GM18519 (cell line): ENCODE data around the gene HPD.
A peak's percentile ranks its signal among the peaks of the same experiment; 100 is the strongest.

ENCODE experiments used
- ATAC-seq: cut with Tn5 transposase; IDR thresholded peaks from one replicate; pipeline ENCODE4 v1.9.1; 2021; ENCODE audit warnings: mild to moderate bottlenecking, moderate library complexity; ENCODE audit not compliant: unreplicated experiment, low FRiP score

The HPD gene

DNA sequence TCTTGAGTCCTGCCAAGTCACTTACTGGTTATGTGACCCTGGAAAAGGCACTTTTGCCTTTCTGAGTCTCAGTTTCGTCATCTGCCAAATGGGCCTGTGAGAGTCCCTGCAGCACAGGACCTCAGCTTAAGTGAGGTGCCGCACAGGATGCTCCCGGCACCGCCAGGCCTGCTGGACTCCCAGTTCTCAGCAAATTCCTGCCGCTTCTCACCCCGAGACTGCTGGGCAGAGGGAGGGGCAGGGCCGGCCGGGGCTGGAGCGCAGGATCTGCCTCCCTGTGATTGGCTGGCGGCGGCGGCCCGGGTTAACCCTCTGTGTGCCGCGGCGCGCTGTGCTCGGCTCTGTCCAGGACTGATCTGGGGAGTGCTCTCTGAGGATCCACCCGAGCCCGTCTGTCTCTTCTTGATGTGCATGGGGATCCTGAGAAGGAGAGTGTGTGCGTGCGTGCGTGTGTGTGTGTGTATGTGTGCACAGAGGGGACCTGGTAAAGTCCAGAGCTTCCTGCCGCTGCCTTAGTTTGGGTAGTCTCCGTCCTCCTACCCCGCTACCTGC lies 46.3 kb downstream of the HPD start:
- no peak for ATAC-seq

DNA sequence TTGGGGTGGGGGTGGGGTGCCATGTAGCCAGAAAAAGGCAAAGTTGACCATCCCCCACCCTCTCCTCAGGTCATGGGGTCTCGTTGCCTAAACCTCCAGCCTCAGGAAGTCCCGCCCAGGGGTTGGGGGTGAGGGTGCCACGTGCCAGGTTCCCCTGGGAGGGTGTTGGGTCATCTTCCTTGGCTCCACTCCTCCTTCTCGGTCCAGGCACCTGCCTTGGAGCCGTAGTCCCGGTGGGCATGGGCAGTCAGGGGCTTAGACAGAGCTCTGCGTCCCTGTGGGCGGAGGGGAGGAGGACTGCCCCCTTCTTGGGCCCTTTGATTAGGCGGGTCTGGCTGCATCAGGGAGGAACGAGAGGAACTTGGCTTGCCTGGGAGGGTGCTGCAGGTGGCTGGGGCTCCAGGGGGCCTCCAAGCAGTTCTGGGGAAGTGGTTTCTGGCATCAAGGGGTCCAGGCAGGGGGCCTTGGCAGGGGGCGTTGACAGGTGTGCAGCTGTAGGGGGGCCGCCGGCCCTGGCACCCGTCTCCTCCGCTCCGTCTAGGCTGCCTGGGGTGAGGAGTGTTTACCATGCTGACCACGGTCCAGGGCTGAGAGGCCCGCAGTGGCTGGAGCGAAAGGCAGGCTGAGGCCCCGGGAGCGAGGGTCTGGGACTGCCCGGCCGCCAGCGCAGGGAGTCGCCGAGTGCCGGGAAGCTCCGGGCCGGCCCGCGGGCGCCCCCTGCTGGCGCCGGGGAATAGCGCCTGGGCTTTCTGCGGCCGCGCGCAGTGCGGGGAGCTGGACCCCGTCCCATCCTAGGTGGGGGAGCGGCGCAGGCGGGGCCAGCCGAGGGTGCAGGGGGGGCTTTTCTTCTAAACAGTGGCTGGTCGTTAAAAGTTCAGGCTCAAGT lies 47.0 kb downstream of the HPD start:
- no peak for ATAC-seq

DNA sequence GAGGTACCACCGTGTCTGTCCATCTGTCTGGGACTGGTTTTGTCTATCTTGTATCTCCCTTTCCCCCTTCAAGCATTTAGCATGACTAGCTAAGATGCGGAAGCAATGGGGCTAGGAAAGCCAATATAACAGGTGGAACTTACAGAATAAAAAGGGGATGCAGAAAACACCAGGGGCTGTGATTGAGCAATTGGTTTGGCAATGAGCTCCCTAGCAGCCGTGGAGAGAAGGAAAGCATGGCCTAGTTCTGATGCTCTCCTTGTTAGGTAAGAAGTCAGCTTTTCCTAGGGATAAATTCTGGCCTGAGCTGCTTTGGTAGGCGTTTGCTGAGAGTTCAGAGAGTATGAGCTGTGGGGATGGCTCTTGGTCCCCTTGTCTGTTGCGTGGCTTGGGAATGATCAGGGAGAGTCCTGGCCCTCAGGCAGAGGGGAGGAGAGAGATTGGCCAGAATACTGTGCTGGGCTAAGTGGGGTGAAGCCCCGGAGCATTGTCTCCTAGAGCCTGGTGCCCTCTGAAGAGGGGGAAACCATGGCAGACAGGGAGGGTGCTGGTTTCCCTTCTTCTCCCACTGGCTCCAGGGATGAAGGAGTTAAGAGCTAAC lies 47.7 kb downstream of the HPD start:
- ATAC-seq: no peak

DNA sequence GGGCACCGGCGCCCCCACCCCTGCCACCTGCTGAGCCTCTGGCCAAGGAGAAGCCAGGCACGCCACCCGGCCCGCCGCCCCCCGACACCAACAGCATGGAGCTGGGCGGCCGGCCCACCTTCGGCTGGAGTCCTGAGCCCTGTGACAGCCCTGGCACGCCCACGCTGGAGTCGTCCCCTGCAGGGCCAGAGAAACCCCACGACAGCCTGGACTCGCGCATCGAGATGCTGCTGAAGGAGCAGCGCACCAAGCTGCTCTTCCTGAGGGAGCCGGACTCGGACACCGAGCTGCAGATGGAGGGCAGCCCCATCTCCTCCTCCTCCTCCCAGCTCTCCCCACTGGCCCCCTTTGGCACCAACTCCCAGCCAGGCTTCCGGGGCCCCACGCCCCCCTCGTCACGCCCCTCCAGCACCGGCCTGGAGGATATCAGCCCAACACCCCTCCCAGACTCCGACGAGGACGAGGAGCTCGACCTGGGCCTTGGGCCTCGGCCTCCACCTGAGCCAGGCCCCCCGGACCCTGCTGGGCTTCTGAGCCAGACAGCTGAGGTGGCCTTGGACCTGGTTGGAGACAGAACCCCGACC lies 48.3 kb downstream of the HPD start:
- no peak for ATAC-seq

DNA sequence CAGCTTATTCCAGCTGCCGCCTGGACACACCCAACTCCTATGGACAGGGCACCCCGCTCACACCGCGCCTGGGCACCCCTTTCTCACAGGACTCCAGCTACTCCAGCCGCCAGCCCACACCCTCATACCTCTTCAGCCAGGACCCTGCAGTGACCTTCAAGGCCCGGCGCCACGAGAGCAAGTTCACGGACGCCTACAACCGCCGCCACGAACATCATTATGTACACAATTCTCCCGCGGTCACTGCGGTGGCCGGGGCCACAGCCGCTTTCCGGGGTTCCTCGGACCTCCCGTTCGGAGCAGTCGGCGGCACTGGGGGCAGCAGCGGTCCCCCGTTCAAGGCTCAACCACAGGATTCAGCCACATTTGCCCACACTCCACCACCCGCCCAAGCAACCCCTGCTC lies 48.9 kb downstream of the HPD start:
- ATAC-seq: no peak

DNA sequence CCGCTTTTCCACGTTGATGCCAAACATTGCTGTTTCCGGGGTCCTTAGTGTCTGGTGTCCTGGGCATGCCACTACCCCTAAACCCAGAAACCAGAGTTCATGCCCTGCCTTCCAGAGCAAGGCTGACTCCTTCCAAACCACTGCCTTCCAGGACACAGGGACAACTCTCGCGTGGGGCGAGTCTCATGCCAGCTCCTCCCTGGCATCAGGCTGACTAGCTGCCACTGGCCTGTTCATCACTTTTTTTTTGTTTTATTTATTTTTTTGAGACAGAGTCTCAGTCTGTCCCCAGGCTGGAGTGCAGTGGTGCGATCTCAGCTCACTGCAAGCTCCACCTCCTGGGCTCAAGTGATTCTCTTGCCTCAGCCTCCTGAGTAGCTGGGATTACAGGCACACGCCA lies 50.0 kb downstream of the HPD start:
- ATAC-seq: no peak

DNA sequence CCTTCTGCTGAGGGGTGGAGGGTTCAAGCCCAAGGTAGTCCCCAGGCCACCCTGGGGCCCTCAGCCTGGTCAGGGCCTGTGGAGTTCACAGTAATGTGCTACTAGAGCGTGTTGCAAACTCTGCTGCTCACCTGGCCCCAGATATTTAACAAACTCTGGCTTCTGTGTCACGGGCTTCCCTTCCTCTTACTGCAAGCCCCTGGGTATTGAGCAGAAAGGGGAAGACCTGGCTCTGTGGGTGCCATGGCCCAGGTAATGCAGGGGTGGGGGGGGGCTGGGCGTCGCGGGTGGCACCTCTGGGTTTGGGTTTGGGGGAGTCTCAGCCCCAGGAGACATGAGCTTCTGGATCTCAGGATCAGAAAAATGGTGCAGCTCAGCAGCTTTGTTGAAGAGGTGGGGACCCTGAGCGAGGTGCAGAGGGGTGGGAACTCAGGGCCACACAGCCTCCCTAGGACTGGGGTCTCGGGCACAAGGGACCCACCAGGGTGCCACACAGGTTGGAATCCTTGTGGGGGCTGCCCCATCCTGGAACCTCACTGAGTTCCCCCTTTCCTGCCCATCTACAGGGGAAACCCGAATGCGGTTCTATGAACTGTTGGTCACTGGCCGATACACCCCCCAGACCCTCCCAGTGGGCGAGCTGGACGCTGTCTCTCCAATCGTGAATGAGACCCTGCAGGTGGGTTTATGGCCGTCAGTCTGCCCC lies 50.9 kb downstream of the HPD start:
- ATAC-seq: no peak

DNA sequence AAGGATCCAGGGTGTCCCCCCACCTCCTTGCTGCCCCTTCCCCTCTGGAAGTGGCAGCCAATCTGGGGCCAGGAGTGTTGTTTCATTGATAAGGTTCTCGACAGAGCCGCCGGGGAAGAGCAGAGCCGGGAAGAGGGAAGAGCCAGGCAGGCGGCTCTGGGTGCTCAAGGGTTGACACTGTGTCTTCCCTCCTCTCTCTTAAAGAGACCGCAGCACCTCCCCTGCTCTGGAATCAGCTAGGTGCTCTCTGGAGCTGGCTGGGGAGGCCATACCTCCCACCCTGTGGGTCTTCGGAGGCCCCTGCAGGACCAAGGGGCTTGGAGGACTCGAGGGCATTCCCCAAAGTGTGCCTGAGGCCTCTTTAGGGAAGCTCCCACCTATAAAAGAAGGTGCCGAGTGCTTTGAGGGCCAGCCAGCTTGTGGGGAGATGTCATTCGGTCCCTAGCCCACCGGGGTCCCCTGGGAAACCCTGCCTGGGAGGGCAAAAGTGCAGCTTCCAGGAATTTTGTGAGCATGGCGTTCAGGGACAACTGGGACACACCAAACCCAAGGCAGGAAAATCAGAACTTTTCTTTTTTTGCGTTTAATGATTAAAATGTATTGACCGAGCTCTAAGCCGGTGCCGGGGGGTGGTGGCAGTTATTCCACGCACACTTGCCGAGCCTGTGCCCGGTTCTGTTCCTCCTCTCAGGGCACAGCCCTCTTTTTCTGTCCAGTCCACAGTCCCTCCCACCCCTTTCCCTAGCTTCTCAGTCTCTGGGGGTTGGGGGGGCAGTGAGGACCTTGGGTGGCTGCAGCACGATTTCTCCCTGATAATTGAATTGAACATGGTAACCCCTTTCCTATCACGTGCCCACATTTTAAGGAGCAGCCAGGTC lies 51.9 kb downstream of the HPD start:
- ATAC-seq: no peak

DNA sequence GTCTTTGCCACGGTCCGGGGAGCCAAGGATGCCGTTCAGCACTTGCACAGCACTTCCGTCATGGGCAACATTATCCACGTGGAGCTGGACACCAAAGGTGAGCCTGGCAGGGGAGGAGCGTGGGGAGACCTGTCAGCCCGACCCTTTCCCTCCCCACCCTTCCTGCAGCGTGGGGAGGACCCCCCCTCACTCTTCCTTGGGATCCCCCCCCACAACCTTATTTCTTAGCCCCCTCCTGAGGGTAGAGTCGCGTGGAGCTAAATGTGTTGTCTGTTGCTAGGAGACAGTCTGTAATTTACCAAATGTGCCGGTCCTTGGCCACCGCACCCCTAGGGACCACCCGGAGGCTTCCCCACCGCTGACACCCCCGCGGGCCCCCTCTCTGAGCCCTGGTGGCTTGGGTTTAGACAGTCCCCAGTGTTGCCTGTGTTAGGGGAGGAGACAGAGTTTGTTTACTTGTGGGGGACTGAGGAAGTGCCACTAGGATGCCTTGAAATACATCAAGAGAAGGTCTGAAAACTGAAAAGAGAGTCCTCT lies 52.6 kb downstream of the HPD start:
- ATAC-seq: no peak

DNA sequence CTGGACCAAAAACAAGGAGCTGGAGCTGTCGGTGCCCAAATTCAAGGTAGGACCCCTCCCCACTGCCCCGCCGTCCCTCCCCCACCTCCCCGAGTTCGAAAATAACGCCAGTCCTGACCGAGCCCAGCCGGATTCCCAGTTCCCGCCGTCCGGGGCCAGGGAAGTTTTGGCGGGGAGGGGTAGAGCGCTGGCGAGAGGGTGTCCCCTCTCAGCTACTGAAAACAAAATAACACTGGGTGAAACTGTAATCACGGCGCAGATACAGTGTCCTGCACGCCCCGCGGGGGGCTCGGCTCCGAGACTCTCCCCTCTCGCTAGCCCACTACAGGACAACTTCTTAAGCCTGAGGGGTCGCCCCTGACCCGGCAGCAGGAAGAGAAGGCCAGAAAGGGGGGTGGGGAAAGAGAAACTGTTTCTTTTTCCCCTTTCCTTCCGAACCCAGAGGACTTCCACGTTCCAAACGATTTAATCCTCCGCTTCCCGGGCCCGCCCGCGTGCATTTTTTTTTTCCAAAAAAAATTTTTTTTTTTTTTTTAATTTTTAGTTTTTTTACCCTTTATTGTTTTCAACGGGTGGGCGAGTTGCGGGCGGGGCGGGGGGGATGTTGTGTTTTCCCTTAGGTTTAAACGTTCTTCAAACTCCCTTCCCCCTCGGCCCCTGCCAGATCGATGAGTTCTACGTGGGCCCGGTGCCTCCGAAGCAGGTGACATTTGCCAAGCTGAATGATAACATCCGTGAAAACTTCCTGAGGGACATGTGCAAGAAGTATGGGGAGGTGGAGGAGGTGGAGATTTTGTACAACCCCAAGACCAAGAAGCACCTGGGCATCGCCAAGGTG lies 53.3 kb downstream of the HPD start:
- no peak for ATAC-seq

DNA sequence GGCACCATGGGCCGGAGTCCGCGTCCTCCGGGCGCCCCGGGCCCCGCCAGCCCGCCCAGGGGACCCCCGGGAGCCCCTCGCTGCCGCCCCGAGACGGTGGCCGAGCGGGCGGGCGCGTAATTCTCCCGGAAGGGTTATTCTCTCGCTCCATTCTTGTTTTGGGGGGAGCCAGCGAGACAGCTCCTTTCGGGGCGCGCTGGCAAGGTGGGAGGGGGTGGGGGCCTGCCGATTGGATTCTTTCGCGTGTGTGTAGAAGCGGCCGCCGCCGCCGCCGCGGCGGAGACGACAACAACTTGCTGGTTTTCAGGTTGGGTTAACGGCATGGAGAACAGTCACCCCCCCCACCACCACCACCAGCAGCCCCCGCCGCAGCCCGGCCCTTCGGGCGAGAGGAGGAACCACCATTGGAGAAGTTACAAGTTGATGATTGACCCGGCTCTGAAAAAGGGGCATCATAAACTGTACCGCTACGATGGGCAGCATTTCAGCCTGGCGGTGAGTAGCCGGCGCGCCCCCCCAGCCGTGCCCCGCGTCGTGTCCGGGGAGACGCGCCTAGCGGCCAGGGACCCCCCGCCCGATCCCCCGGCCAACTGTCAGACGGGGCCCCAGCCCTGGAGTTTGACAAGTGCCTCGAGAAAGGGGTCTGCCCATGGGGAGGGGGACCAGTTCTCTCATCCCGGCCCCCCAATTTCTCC lies 54.1 kb downstream of the HPD start:
- ATAC-seq: no peak

DNA sequence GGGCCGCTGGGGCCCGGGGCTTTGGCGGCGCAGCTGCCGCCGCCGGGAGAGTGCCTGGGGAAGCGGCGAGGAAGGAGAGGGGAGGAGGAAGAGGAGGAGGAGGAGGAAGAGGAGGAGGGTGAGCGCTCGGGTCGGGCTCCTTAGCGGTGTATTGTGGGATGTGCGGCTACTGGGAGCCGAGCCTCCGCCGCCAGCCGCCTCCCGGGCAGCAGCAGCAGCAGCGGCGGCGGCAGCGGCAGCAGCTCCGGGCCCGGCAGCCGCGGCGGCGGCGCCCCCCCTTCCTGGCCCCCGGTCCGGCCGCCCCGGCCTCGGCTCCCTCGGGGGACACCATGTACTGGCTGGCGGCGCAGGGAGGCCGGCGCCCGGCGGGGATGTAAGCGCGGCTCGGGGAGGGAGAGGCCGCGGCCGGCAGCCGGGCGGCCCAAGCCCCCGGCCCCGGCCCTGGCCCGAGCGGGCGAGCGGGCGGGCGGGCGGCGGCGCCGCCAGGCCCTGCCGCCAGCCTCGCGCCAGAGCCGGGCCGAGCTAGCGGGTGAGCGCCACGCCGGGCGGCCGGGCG lies 54.7 kb downstream of the HPD start, which contains the start of gene SETD1B:
Gene SETD1B (plus strand): TSS at position 149 of the 556 bp plus-strand sequence. CDS start 729 bp downstream, outside the sequence.
- no peak for ATAC-seq

DNA sequence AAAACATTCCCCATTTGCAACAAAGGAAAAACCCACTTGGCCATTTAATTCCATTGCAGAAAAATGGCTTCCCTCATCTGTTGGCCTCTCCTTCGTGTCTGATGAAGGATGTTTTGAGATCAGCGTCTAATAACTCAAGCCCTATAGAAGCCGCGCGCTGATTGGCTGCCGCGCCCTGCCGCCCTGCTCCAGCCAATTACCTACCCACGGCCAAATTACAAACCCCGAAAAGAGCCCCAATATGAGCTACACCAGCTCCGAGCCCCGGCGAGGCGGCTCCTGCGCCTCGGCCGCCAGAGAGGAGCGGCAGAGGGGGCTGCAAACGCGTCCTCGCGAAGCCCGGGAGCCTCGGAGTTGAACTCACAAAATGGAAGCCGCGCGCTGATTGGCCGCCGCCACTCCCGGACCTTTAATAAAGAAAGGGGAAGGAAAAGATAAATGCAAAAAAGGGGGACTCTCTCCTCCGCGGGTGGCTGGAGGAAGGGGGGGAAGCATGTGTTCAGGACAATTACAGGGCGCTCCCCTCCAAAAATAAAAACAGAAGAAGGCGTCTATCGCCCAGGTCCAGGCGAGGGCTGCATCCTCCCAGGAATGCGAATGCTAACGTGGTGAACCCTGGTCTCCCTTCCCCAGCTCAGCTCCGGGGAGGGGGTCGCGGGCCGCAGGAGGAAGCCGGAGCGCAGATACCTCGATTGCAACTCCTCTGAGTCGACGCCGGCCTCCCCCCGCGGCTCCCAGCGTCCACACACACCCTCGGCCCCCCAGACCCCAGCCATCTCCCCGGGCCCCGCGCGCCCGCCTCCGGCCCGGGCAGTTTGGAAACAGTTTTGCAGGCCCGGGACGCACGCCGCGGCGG lies 55.6 kb downstream of the HPD start:
- ATAC-seq: peak; percentile 29

DNA sequence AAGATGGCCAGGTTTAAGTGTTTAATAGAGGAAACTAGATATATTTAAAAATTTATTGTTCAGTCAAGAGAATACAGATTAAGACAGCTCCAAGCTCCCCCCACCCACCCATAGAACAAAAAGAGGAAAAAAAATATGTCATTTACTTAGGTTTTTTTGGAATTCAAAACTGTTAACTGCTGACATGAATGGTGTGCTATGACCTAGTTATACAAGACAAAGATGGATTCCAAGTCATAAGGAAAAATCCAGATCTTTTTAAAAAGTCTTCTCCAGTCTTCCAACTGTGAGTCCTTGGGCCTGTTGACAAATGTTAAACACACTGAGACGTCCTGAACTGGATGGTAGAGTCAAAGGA lies 56.2 kb downstream of the HPD start:
- no peak for ATAC-seq

DNA sequence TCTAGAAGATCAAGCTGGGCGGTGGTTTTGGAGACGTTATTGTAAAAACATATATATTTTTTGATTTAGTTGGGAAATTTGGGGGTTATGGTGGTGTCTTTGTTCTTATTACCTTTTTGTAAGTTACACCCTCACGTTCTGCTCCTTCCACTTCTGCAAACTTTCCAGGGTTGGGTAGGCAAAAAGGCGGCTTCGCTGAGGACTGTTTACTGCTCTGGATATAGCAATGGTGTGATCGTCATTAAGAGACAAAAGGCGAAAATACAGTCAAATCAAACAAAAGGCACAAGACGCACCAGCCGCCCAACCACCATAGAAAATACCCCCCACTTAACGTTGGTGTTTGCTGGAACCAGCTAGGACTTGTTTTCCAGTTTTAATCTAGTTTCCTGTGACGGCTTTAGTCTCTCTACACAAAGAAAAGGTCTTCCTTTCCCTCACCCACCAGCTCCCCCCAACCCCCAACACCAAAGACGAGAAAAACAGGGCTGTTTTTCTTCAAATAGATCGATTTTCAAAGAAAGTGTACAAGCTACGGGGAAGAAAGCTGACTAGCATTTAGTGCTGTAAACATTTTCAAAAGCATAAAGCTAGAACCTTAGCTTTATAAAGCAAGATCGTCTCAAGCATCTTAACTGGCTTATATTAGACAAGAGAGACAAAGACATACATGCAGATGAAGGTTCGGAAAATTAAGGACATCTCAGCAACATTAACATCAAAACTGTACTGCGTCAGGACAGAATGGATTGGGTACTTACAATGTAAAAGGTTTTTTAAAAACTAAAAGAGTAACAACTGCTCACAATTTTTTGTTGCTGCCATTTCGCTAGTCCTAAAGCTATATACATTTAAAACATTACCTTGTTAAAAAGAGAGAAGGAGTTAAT lies 56.8 kb downstream of the HPD start:
- no peak for ATAC-seq
